GM12892 (cell line): Measurements from ENCODE around the gene ACAP3.

Experiments used
- POLR2A ChIP-seq: IDR thresholded peaks from 2 replicates; pipeline ENCODE4 v1.6.1; 2011; ENCODE audit warnings: low read depth, low read length, control low read depth
- POLR2AphosphoS5 ChIP-seq: IDR thresholded peaks from 2 replicates; pipeline ENCODE4 v1.6.1; 2011; ENCODE audit warnings: low read depth, low read length, control low read depth

- TF ChIP-seq POLR2A, result no peak
- TF ChIP-seq POLR2AphosphoS5, result no peak
These were observed 24.5 kb upstream of the ACAP3 start for GRCh38 chr1:1332031-1332755.
